Loucy (cell line): ENCODE results near the gene DTYMK.
"Not testable (repeated sequence)": the region's sequence is repeated elsewhere in the genome, so short reads cannot be mapped to it uniquely, and the experiment has no call there.

Experiments used
- H2AFZ ChIP-seq: fragments of 200-600 bp; sonication (generic); 2 replicates; pipeline ENCODE4 v1.6.0; 2016; ENCODE audit warnings: antibody characterized with exemption, mild to moderate bottlenecking, low read length, moderate library complexity
- H3F3A ChIP-seq: fragments of 200-600 bp; 2 replicates; pipeline ENCODE4 v1.6.0; 2016; ENCODE audit warnings: antibody characterized with exemption, low read depth, mild to moderate bottlenecking
- H3K27me3 ChIP-seq: fragments of 200-600 bp; sonication (generic); 2 replicates; pipeline ENCODE4 v1.6.1; 2014; ENCODE audit warnings: low read length, mild to moderate bottlenecking; ENCODE audit not compliant: insufficient read depth, poor library complexity, severe bottlenecking
- H3K36me3 ChIP-seq: fragments of 200-600 bp; sonication (generic); 2 replicates; pipeline ENCODE4 v1.6.1; 2016; ENCODE audit warnings: low read length; ENCODE audit not compliant: insufficient read depth
- H3K4me1 ChIP-seq: fragments of 200-600 bp; sonication (generic); 2 replicates; pipeline ENCODE4 v1.5.1; 2014; ENCODE audit warnings: low read length, mild to moderate bottlenecking; ENCODE audit not compliant: insufficient read depth, poor library complexity, severe bottlenecking
- H3K4me2 ChIP-seq: fragments of 200-600 bp; sonication (generic); 2 replicates; pipeline ENCODE4 v1.6.0; 2014; ENCODE audit warnings: antibody characterized with exemption, low read length, low read depth, mild to moderate bottlenecking; ENCODE audit not compliant: poor library complexity, severe bottlenecking
- H3K4me3 ChIP-seq: fragments of 200-600 bp; sonication (generic); 2 replicates; pipeline ENCODE4 v1.5.1; 2014; ENCODE audit warnings: low read length, mild to moderate bottlenecking, mixed read lengths; ENCODE audit not compliant: poor library complexity, severe bottlenecking
- H3K79me2 ChIP-seq: fragments of 200-600 bp; sonication (generic); 2 replicates; pipeline ENCODE4 v1.6.1; 2014; ENCODE audit warnings: low read length; ENCODE audit not compliant: insufficient read depth
- H3K9ac ChIP-seq: fragments of 200-600 bp; sonication (generic); 2 replicates; pipeline ENCODE4 v1.6.0; 2014; ENCODE audit warnings: mild to moderate bottlenecking, low read depth, low read length, moderate library complexity; ENCODE audit not compliant: poor library complexity, severe bottlenecking
- H3K9me2 ChIP-seq: fragments of 200-600 bp; sonication (generic); replicated peaks from 2 replicates; pipeline ENCODE4 v1.6.1; 2016; ENCODE audit warnings: low read depth, low read length, mixed read lengths
- H3K9me3 ChIP-seq: fragments of 200-600 bp; sonication (generic); 2 replicates; pipeline ENCODE4 v1.6.1; 2014; ENCODE audit warnings: mild to moderate bottlenecking, antibody characterized with exemption, low read length, low read depth; ENCODE audit not compliant: insufficient read depth
- H4K20me1 ChIP-seq: fragments of 200-600 bp; sonication (generic); 2 replicates; pipeline ENCODE4 v1.6.0; 2014; ENCODE audit warnings: antibody characterized with exemption, low read length, mild to moderate bottlenecking; ENCODE audit not compliant: insufficient read depth, poor library complexity, severe bottlenecking
- CTCF ChIP-seq: fragments of 200-600 bp; sonication (generic); conservative IDR thresholded peaks from 2 replicates; pipeline ENCODE4 v1.5.1; 2014; ENCODE audit warnings: mild to moderate bottlenecking, antibody characterized with exemption, low read length
- EZH2phosphoT487 ChIP-seq: fragments of 200-600 bp; IDR thresholded peaks from 2 replicates; pipeline ENCODE4 v1.6.1; 2018; ENCODE audit warnings: antibody characterized with exemption, mild to moderate bottlenecking, moderate library complexity, borderline replicate concordance

DTYMK gene

GRCh38 chr2:241734208-241734466, 47.5 kb upstream of the DTYMK start:
- Histone ChIP-seq H3K9me3 (no peaks in the 10 kb centered on the region), H3K4me1 (peaks cover 38% of the 10 kb centered on the region), H3K27me3 (no peaks in the 10 kb centered on the region), H3K36me3 (no peaks in the 10 kb centered on the region), H3K9ac (no peak overlapping the region), H3F3A (no peaks in the 10 kb centered on the region), H3K4me2 (peak overlapping the region; percentile 74), H3K9me2 (no peaks in the 10 kb centered on the region), H3K79me2 (peaks cover 6% of the 10 kb centered on the region; the same call in 1 of the 2 replicates), H4K20me1 (peaks cover 2% of the 10 kb centered on the region), H3K4me3 (peak overlapping the region; percentile 93), H2AFZ (peak overlapping the region; percentile 95)
- no peak for TF ChIP-seq EZH2phosphoT487
- TF ChIP-seq CTCF: peak; percentile 25; the same call in 1 of the 2 replicates

GRCh38 chr2:241733391-241734207, 47.0 kb upstream of the DTYMK start:
- Histone ChIP-seq H3K9ac (no peak overlapping the region), H3K4me2 (peak overlapping the region; percentile 74), H4K20me1 (peaks cover 2% of the 10 kb centered on the region), H3K36me3 (no peaks in the 10 kb centered on the region), H3K27me3 (no peaks in the 10 kb centered on the region), H3K9me2 (no peaks in the 10 kb centered on the region), H2AFZ (peak overlapping the region; percentile 95), H3K4me3 (peak overlapping the region; percentile 93), H3F3A (no peaks in the 10 kb centered on the region), H3K4me1 (peaks cover 34% of the 10 kb centered on the region), H3K79me2 (peaks cover 6% of the 10 kb centered on the region; the same call in 1 of the 2 replicates), H3K9me3 (no peaks in the 10 kb centered on the region)
- no peak for TF ChIP-seq CTCF

GRCh38 chr2:241732513-241733186, 46.0 kb upstream of the DTYMK start:
- not testable (repeated sequence) for H3K9me2 ChIP-seq, H3K36me3 ChIP-seq, H4K20me1 ChIP-seq, H2AFZ ChIP-seq, H3K9ac ChIP-seq, H3K79me2 ChIP-seq, H3K27me3 ChIP-seq, H3K4me3 ChIP-seq, H3K4me2 ChIP-seq, H3F3A ChIP-seq, H3K9me3 ChIP-seq
- peaks cover 25% of the 10 kb centered on the region for H3K4me1 ChIP-seq
- peak; percentile 42 for TF ChIP-seq CTCF
